ENCODE data around the gene ZMIZ1. TPM values are rescaled to one million over a fixed set of nuclear protein-coding genes. Genes with fewer than 3 reads are reported as not detected.

Gene ZMIZ1
- total RNA-seq, 1 donor from 2014 or later = 46.2 TPM

DNA sequence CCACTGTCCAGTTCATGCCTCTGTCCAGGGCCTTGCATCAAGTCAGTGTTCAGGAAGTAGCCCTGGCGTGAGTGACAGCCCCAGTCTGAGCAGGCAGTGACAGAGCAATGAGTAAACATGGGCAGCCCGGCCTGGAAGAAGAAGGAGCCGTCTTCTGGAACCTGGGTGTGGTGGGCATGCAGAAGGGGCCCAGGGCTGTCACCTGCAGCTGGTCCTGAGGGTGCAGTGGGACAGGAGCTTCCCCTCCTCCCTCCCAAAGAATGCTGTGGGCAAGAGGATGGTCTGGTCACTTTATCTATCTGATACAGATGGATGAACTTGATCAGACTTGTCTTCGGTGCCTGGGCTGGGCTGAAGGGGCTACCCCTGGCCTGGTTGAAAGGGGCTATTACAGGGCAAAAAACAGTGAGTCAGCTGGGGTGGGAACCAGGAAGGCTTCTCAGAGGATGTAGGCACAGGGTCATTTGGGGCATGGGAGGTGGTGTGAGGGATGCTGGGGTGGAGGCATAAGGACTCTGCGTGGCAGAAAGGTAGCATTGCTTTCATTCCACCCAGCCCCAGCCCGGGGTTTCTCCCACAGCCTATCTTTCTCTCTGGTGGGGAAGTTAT lies 235.8 kb downstream of the ZMIZ1 start:
- TF ChIP-seq, protein P1, sequence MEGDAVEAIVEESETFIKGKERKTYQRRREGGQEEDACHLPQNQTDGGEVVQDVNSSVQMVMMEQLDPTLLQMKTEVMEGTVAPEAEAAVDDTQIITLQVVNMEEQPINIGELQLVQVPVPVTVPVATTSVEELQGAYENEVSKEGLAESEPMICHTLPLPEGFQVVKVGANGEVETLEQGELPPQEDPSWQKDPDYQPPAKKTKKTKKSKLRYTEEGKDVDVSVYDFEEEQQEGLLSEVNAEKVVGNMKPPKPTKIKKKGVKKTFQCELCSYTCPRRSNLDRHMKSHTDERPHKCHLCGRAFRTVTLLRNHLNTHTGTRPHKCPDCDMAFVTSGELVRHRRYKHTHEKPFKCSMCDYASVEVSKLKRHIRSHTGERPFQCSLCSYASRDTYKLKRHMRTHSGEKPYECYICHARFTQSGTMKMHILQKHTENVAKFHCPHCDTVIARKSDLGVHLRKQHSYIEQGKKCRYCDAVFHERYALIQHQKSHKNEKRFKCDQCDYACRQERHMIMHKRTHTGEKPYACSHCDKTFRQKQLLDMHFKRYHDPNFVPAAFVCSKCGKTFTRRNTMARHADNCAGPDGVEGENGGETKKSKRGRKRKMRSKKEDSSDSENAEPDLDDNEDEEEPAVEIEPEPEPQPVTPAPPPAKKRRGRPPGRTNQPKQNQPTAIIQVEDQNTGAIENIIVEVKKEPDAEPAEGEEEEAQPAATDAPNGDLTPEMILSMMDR (IDR thresholded peaks at IDR 0.05) = no peak
- H3K4me1 Mint-ChIP-seq (ENCODE audit: low read depth) = peaks cover 9% of the 10 kb centered on the region
- no peak overlapping the region for H3K4me3 Mint-ChIP-seq (ENCODE audit: unreplicated experiment)
- H3K9me3 Mint-ChIP-seq (ENCODE audit: low read depth) = no peaks in the 10 kb centered on the region
- DNase-seq (ENCODE audit: low spot score) = no peak
- peaks cover 37% of the 10 kb centered on the region for H3K36me3 Mint-ChIP-seq (ENCODE audit: low read depth)
- H3K27me3 Mint-ChIP-seq (ENCODE audit: low read depth) = no peaks in the 10 kb centered on the region
- H3K27ac Mint-ChIP-seq (ENCODE audit: unreplicated experiment) = no peak overlapping the region

DNA sequence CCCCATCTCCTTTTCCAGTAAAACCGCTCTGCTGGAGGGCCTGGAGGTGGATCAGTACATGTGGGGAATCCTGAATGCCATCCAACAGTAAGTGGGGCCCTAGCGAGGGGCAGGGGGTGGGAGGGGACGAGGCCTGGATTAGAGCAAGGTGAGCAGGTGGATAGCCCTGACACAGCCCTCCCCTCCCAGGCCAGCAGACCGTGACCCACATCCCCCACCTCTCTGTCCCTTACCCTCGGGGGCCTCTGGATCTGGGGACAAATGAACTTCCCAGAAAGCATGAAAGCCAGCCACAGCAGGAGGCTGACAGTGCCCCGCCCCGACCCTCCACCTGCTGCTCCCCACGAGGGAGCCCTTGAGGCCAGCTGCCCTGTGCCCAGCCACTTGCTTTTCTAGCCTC lies 236.7 kb downstream of the ZMIZ1 start:
- H3K36me3 Mint-ChIP-seq (ENCODE audit: low read depth) = peaks cover 33% of the 10 kb centered on the region
- TF ChIP-seq, protein P1 (IDR thresholded peaks at IDR 0.05) = no peak
- no peaks in the 10 kb centered on the region for H3K27me3 Mint-ChIP-seq (ENCODE audit: low read depth)

DNA sequence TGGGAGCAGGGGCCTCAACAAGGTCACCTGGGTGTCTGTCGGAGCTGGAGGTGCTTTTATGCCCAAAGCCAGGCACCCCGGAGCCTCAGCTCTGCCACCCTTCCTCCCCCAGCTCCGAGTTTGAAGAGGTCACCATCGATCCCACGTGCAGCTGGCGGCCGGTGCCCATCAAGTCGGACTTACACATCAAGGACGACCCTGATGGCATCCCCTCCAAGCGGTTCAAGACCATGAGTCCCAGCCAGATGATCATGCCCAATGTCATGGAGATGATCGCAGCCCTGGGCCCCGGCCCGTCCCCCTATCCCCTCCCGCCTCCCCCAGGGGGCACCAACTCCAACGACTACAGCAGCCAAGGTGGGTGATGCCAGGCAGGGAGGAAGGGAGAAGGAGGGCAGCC lies 237.2 kb downstream of the ZMIZ1 start:
- Mint-ChIP-seq H3K36me3 (ENCODE audit: low read depth) (peaks cover 30% of the 10 kb centered on the region), H3K4me1 (ENCODE audit: low read depth) (no peaks in the 10 kb centered on the region), H3K4me3 (ENCODE audit: unreplicated experiment) (no peak overlapping the region), H3K27me3 (ENCODE audit: low read depth) (no peaks in the 10 kb centered on the region), H3K27ac (ENCODE audit: unreplicated experiment) (no peak overlapping the region), H3K9me3 (ENCODE audit: low read depth) (no peaks in the 10 kb centered on the region)
- TF ChIP-seq, protein P1 (IDR thresholded peaks at IDR 0.05) = no peak
- peak; percentile 64 for DNase-seq (ENCODE audit: low spot score)

More for the DNA sequence above, 236.7 kb downstream of the ZMIZ1 start:
- no peak overlapping the region for H3K4me3 Mint-ChIP-seq (ENCODE audit: unreplicated experiment)
- peaks cover under 1% of the 10 kb centered on the region for H3K4me1 Mint-ChIP-seq (ENCODE audit: low read depth)
- DNase-seq (ENCODE audit: low spot score) = no peak
- no peaks in the 10 kb centered on the region for H3K9me3 Mint-ChIP-seq (ENCODE audit: low read depth)
- no peak overlapping the region for H3K27ac Mint-ChIP-seq (ENCODE audit: unreplicated experiment)

DNA sequence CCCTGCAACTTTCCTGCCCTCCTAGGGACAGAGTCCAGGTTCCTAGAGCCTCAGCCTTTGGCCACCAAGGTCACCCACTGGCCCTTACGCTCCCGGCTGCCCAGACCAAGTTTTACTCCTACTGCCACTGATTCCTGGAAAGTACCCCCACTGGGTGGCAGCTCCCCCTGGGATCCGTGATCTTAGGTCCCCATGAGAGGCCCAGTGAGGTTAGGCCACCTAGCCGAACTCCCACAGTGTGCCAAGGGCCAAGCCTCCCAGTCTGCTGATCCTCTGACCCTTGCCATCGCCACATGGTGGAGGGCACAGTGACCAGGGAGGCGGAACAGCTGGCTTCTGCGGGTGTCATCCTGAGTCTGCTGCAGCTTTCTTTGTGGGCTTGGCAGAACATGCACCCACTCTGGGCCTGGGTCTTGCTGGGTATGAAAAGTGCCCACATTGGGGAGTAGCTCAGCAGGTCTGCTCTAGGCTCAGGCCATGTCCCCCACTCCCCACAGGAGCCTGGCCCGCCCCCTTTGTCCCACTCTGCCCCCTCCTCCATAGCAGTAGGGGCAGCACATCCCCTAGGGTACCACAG lies 238.0 kb downstream of the ZMIZ1 start:
- Mint-ChIP-seq H3K4me3 (ENCODE audit: unreplicated experiment) (no peak overlapping the region), H3K27me3 (ENCODE audit: low read depth) (no peaks in the 10 kb centered on the region), H3K27ac (ENCODE audit: unreplicated experiment) (no peak overlapping the region), H3K9me3 (ENCODE audit: low read depth) (no peaks in the 10 kb centered on the region), H3K36me3 (ENCODE audit: low read depth) (peaks cover 23% of the 10 kb centered on the region), H3K4me1 (ENCODE audit: low read depth) (no peaks in the 10 kb centered on the region)
- peak; percentile 68 for DNase-seq (ENCODE audit: low spot score)
- TF ChIP-seq, protein P1 (IDR thresholded peaks at IDR 0.05) = no peak

DNA sequence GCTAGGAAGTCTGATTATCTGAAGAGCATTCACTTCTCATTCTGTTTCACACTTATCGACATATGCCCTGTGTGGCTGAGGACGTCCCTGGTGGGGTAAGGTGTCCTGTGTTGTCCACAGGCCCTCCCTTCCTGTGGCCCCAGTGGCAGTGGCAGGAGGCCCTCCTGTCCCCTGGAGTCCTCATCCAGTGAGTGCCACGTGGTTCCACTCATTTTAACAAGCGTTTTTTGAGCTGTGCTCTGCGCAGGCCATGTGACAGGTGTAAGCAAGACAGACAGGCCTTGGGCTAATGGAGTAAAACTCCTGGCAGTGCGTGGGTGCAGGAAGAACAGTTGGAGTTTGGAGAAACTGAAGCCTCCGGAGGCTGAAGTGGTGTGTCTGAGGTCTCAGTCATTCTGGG lies 239.2 kb downstream of the ZMIZ1 start:
- DNase-seq (ENCODE audit: low spot score) = peak; percentile 42
- H3K27me3 Mint-ChIP-seq (ENCODE audit: low read depth) = no peaks in the 10 kb centered on the region
- H3K36me3 Mint-ChIP-seq (ENCODE audit: low read depth) = peaks cover 26% of the 10 kb centered on the region
- H3K4me1 Mint-ChIP-seq (ENCODE audit: low read depth) = no peaks in the 10 kb centered on the region
- H3K4me3 Mint-ChIP-seq (ENCODE audit: unreplicated experiment) = no peak overlapping the region
- H3K27ac Mint-ChIP-seq (ENCODE audit: unreplicated experiment) = no peak overlapping the region
- TF ChIP-seq, protein P1 (IDR thresholded peaks at IDR 0.05) = no peak
- H3K9me3 Mint-ChIP-seq (ENCODE audit: low read depth) = no peaks in the 10 kb centered on the region
